HG03378 (cell line): Measurements from ENCODE around the gene NHLRC1.

ENCODE experiments used
- ATAC-seq: cut with Tn5 transposase; IDR thresholded peaks from one replicate; pipeline ENCODE4 v1.9.1; 2021; ENCODE audit warnings: mild to moderate bottlenecking, moderate library complexity; ENCODE audit not compliant: unreplicated experiment

NHLRC1 gene

DNA sequence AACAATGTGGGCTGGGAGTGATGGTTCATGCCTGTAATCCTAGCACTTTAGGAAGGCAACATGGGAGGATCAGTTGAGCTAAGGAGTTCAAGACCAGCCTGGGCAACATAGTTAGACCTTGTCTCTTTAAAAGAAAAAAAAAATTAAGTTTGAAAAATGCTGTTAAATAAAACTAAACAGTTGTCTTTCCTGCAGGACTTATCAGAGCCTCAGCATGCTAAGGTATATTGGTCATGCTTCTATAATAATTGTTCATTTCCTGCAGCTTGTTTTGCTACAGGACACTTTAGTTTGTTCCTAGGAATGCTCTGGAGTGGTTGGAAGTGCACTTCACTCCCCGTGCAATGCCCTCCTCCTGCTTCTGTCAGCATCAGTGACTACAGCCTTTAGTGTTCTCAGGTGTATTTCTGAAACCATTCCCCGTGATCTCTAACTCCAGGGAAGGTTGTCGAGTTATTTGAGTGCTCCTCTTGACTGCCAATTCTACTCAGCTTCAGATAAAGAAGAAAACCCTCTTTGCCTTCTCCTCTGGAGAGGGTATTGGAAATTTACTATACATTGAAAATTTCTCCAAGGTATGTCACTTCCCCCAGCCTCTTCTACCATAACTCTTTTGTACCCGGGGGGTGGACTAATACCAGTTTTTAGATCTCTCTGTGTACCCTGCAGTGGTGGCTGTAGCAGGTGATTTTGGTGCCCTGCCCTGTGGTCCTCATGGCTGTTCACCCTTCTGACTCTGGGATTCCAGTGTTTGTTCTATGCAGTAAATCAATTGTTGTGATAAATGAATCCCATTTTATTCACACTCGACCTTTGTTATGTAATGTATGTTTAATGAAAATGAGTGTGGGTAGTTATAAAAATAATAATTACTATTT is 33.8 kb downstream of the NHLRC1 start:
- no peak for ATAC-seq

DNA sequence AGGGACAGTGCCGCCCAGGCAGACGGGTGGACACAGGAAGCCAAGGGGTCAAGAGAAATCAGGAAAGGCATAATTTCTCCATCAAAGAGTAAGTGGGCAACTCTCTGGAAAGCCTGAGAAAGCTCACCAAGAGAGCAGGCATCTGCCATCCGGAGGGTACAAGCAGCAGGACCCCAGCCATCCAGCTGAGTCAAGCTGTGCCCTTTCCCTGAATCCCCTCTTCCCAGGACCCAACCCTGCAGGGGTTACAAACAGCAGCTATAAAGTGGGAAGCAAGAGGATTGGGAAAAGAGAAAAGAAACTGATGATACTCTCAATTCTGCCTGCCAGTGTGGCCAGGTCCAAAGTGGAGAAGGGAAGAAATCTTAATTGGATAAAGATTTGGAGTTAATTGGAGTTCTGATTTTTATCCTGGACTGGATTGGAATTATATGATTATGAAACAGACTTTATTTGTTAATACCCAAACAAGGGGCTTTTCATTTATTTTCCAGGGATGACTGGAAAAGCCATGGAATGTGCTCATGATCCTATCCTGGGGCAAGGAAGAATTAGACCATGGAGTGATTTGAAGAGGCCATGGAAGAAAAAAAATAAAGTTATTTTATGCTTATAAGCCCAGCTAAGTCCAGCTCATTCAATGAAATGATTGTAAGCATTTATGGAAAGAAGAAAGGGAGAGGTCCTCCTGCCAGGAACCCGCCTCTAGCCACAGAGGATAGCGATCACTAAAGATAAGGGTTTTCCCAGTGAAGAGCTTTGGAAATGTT is 34.9 kb downstream of the NHLRC1 start:
- ATAC-seq: no peak

DNA sequence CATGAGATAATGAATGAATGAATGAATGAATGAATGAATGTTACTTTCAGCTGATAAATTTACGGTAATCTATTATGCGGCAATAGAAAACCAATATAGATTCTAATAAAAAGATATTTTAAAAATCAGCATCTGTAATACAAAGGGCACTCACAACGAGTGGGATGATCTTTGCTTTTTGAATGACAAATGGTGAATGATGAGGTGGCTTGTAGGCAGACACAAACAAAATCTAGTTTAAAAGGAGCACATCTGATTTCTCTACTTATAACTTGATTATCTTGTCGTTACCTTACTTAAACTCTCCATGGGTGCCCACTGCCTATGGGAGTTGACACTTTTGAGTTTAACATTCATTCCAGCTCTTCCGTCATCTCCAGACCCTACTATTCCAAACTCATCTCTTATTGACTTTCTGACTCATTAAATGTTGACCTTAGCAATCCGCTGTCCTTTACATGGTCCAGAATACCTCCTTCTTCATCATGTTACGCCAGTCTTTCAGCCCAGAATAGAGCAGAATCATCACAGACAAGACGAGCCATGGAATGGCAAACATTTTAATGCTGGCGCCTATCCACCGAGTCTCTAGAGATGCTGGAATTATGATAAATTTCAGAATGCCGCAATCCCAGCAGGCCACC is 41.3 kb downstream of the NHLRC1 start:
- ATAC-seq: no peak

DNA sequence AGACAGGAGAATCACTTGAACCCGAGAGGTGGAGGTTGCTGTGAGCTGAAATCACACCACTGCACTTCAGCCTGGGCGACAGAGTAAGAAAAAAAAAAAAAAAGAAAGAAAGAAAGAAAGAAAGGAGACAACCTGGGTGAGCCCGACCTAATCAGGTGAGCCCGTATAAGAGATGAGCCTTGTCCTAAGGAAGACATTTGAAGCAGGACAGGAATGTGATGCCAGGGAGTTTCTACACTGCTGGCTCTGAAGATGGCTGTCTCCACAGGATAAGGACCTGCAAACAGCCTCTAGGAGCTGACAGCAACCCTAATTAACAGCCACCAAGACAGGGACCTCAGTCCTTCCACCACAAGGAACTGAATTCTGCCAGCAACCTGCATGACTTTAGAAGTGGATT is 41.9 kb downstream of the NHLRC1 start:
- ATAC-seq: no peak

DNA sequence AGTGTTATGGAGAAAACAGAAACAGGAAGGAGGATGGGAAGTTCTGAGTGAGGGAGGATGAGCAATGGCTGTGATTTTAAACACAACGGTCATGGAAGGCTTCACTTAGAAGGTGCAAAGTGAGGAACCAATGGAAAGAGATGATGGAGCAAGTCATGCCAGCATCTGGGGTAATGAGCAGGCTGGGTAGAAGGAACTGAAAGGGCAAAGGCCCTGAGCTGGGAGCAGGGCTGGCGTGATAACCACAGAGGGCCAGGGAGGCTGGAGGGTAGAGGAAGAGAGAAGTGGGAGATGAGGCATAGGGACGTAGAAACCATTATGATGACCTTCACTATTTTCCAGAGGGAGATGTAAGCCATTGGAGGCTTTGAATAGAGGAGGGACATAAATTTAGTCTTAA is 43.6 kb downstream of the NHLRC1 start:
- ATAC-seq: no peak

DNA sequence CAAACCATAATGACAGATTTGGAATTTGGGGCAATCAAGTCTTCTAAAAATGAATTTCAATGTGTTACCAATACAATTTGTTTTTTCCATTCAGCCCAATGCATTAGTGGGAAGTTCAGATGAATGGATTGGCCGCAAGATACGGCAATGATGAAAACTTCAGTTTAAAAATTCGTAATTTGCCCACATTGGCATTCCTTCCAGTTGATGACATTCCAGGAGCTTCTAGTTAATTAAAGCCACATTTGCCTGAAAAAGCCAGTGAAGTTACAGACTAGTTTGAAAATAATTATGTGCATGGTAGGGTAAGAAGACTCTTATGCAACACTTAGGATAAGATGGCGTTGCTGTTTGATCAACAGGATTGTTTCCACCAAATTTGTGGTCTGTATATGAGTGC is 46.2 kb downstream of the NHLRC1 start:
- ATAC-seq: no peak

DNA sequence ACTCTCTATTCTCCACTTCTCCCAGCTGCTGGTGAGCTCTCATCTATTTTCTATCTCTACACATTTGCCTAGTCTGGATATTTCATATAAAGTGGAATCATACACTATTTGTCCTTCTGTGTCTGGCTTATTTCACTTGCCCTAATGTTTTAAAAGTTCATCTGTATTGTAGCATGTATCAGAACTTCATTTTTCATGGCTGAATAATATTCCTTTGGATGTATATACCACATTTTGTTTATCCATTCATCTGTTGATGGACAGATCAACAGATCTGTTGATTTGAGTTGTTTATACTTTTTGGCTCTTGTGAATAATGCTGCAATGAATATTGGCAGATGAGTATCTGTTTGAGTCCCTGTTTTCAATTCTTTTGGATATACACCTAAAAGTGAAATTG is 49.6 kb downstream of the NHLRC1 start:
- no peak for ATAC-seq

DNA sequence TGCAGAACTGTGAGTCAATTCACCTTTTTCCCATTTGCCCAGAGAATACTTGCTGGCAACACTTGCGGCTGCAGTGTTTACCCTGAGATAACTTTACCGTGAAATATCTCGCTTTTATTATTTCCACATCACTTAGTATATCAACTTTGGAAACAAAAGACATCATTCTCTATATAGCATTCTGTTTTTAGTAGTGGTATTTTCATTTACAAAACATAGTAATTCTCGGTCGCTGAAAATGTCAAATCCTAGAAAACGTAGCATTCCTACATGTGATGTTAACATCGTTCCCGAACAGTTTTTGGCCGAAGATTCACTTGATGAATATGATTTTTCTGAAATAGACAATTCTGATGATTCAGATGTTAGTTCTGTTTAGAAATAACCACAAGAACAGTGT is 52.0 kb downstream of the NHLRC1 start:
- no peak for ATAC-seq
